HepG2 (cell line): Measurements from ENCODE around the gene MAGEB2.

Experiments used
- CREB1 ChIP-seq, 2 experiments: fragments of 450-650 bp in 1 of 2; IDR thresholded peaks; 2 replicates each; pipeline ENCODE4 v1.6.1; 2016 to 2017; ENCODE audit warnings: control low read depth in 1 of 2, mild to moderate bottlenecking in 1 of 2, missing compliant biosample characterization in 1 of 2, missing genetic modification characterization in 1 of 2
- MAFK ChIP-seq, 2 experiments: IDR thresholded peaks in 1 of 2; conservative IDR thresholded peaks in 1 of 2; 2 replicates each; pipeline ENCODE4 v1.6.1; 2011; ENCODE audit warnings: improper control_type of control experiment in 2 of 2, low read length in 2 of 2
- RFX5 ChIP-seq: IDR thresholded peaks from 2 replicates; pipeline ENCODE4 v1.6.1; 2011; ENCODE audit warnings: low read depth, low read length, improper control_type of control experiment
- TF ChIP-seq, protein P1 (sequence below): sonication (generic); formaldehyde crosslinking; IDR thresholded peaks from 2 replicates; pipeline ENCODE4 v1.4.0; 2020; ENCODE audit warnings: missing genetic modification reagents

DNA sequence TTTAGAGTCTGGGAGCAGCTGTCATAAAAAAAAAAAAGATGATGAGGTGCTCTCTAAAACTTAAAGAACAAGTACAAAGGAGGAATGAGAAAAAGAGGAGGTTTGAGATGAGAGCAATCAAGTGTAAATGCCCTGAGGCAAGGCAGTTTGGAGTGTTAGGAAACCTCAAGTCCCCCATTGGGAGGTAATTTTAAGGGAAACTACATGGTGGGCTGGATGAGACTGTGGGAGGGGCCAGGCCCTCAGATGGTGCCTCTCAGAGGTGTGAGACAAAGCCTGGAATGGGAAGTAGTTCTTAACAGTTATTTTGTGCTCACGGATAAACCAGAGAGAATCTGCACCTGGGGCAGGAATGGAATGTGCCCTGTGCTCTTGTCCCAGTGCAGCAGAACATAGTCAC, 13.2 kb downstream of the MAGEB2 start:
- TF ChIP-seq, protein P1, sequence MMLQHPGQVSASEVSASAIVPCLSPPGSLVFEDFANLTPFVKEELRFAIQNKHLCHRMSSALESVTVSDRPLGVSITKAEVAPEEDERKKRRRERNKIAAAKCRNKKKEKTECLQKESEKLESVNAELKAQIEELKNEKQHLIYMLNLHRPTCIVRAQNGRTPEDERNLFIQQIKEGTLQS (CRISPR knock-in tag): no peak
- TF ChIP-seq CREB1 (IDR thresholded peaks at IDR 0.05) (no peak), CREB1 (CRISPR knock-in tag; IDR thresholded peaks at IDR 0.05) (no peak), MAFK (conservative IDR thresholded peaks at IDR 0.05 in 1 of 2, IDR thresholded peaks at IDR 0.05 in 1 of 2; ENCODE audit: low read length in 2 of 2) (no peak), RFX5 (no peak)
